SK-N-SH treated with all-trans-retinoic acid at 6 μM for 48 hours (cell line): ENCODE measurements around the gene BNIPL.

Source experiments
- ARNTL ChIP-seq: fragments of 450-650 bp; formaldehyde crosslinking; IDR thresholded peaks from 2 replicates; pipeline ENCODE4 v1.5.0; 2020; ENCODE audit warnings: low read depth, mild to moderate bottlenecking, moderate library complexity, borderline replicate concordance
- BACH2 ChIP-seq: fragments of 250-450 bp; sonication (Bioruptor Pico); IDR thresholded peaks from 2 replicates; pipeline ENCODE4 v1.9.0; 2021; ENCODE audit warnings: mild to moderate bottlenecking, borderline replicate concordance
- GLIS3 ChIP-seq: fragments of 250-450 bp; sonication (Bioruptor Pico); IDR thresholded peaks from 2 replicates; pipeline ENCODE4 v1.5.0; 2020; ENCODE audit warnings: mild to moderate bottlenecking, moderate library complexity
- ZC3H10 ChIP-seq: fragments of 250-450 bp; sonication (Bioruptor Pico); IDR thresholded peaks from 2 replicates; pipeline ENCODE4 v1.5.1; 2021; ENCODE audit warnings: mild to moderate bottlenecking, moderate library complexity
- ZFP3 ChIP-seq: fragments of 250-450 bp; sonication (Bioruptor Pico); IDR thresholded peaks from 2 replicates; pipeline ENCODE4 v1.5.0; 2020; ENCODE audit warnings: mild to moderate bottlenecking, moderate library complexity
- TF ChIP-seq, protein P1 (sequence below): fragments of 250-450 bp; sonication (Bioruptor Pico); IDR thresholded peaks from 2 replicates; pipeline ENCODE4 v1.8.0; 2020; ENCODE audit warnings: mild to moderate bottlenecking, moderate library complexity, borderline replicate concordance
- TF ChIP-seq, protein P2 (sequence below): fragments of 250-450 bp; sonication (Bioruptor Pico); IDR thresholded peaks from 2 replicates; pipeline ENCODE4 v1.5.1; 2020; ENCODE audit warnings: low read depth, mild to moderate bottlenecking, moderate library complexity

DNA sequence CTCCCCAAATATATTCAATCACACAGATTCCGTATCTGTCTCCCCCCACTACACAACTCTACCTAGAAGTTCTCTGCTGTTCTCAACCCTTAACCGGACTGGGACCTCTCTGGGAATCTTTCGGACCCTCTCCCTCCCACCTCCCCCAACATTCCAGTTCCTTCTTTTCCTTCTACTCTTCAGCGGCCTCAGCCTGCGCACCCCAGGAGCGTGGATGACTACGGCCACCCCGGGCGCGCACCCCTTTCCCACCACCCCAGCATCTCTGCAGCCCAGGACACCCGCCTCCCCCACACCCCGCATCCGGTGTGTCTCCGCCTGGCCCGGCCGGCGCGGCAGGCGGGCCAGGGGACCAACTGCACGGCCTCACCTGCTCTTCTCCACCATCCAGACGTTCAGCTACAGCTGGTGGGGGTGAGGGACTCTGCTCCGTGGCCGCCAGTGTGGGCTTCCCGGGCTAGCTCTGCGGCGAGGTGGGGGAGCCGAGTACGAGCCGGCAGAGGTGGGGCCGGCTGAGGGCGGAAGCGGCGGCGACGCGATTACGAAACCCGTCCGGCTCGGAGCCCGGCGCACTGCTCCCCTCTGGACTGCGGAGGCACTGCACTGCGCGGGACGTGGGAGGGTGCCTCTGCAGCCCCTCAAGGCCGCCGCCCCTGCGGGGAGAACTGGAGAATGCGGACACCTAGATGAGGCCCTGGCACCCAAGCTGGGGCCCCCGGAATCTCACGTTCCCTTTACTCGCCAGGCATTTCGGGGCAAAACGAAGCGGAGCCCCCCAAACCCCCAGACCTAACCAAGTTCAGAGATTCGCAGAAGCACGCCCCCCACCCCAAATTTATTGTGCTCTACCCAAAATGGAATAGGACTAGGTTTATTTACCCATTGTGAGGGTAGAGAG lies 23.0 kb downstream of the BNIPL start, which contains the start of gene CDC42SE1:
- TF ChIP-seq, protein P1, sequence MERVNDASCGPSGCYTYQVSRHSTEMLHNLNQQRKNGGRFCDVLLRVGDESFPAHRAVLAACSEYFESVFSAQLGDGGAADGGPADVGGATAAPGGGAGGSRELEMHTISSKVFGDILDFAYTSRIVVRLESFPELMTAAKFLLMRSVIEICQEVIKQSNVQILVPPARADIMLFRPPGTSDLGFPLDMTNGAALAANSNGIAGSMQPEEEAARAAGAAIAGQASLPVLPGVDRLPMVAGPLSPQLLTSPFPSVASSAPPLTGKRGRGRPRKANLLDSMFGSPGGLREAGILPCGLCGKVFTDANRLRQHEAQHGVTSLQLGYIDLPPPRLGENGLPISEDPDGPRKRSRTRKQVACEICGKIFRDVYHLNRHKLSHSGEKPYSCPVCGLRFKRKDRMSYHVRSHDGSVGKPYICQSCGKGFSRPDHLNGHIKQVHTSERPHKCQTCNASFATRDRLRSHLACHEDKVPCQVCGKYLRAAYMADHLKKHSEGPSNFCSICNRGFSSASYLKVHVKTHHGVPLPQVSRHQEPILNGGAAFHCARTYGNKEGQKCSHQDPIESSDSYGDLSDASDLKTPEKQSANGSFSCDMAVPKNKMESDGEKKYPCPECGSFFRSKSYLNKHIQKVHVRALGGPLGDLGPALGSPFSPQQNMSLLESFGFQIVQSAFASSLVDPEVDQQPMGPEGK (CRISPR knock-in tag): no peak; the same call in 1 of the 2 replicates
- TF ChIP-seq, protein P2, sequence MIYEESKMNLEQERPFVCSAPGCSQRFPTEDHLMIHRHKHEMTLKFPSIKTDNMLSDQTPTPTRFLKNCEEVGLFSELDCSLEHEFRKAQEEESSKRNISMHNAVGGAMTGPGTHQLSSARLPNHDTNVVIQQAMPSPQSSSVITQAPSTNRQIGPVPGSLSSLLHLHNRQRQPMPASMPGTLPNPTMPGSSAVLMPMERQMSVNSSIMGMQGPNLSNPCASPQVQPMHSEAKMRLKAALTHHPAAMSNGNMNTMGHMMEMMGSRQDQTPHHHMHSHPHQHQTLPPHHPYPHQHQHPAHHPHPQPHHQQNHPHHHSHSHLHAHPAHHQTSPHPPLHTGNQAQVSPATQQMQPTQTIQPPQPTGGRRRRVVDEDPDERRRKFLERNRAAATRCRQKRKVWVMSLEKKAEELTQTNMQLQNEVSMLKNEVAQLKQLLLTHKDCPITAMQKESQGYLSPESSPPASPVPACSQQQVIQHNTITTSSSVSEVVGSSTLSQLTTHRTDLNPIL: no peak
- no peak for TF ChIP-seq BACH2
- TF ChIP-seq ZFP3: no peak
- no peak for TF ChIP-seq GLIS3
- TF ChIP-seq ARNTL (CRISPR knock-in tag): no peak
- no peak for TF ChIP-seq ZC3H10 (CRISPR knock-in tag)
